A549 treated with DMSO at 1 μM for 4 hours (cell line): ENCODE results near the gene CTXN3. TPM values are rescaled to one million over a fixed set of nuclear protein-coding genes. Genes with fewer than 3 reads are reported as not detected.

Source experiments
- total RNA-seq: library from RNA; stranded (reverse); fragments of 200-300 nt; extraction: Qiagen RNA extraction; gene quantifications from 5 replicates; pipeline ENCODE4 v1.2.3, GENCODE V29; 2022; ENCODE audit warnings: low read depth

CTXN3 gene
- total RNA-seq = not detected in 5 replicates

DNA sequence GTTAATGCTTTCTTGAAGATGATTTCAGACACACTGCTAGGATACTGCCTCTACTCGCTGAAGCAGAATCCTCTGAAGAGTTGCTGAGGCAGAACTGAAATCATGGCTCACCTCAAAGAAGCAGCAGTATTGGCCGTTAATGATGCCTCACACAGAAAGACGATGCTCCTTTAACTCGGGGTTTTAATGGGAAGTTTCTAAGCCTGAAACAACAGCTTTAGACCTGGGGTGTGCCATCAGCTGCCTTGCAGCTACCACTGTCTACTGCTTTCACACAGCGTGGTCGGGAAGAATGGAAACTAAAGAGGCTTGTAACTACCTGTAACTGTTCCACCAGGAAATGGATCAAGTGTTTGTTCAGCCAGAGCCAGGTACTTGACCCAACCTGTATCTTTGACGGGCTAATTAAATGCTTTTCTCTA is at the start of gene CTXN3:
CTXN3 (plus strand) TSS at position 65 of the 422 bp plus-strand sequence. CDS start 8,440 bp downstream, outside the sequence.

DNA sequence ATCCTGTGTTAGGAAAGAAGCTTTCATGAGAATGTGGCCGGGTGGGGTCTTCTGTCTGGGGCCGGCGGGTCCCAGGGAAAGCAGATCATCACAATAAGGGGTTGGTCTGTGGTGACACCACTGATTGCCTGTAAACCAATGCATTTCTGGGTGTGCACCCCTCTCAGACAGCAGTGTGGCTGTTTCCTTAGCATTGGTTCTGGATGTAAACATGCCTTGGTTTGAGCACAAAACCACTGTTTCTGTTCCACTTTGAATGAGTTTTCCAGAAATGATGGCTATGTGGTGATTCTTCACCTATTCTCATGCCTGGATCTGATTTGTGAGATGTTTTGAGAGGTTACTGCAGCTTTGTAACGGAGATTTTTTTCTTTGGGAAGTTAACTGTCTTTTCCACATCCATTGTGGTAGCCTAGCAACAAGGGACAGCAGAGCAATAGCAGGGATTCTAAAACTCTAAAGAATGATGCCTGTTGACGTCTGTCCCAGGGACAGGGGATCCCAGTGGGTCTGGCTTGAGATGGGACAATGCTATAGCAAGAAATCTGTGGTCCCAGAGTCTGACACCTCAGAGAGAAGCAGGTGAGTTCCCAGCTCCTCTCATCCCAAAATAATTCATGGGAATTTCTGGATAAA is 54.2 kb downstream of the CTXN3 start, which contains the start of gene CCDC192:
CCDC192 (plus strand) TSS at position 466 of the 636 bp plus-strand sequence; CDS start at position 521, 55 bp downstream.

Other genes with a start within 250 kb of the CTXN3 start
- gene PRRC1, start 131.4 kb upstream of the CTXN3 start, total RNA-seq = 45.4 to 59.9 TPM (median 53.1 TPM) in 5 replicates
- not detected in 5 replicates for gene CCDC192, start 54.3 kb downstream of the CTXN3 start, total RNA-seq